ENCODE data around the gene AASS.

DNA sequence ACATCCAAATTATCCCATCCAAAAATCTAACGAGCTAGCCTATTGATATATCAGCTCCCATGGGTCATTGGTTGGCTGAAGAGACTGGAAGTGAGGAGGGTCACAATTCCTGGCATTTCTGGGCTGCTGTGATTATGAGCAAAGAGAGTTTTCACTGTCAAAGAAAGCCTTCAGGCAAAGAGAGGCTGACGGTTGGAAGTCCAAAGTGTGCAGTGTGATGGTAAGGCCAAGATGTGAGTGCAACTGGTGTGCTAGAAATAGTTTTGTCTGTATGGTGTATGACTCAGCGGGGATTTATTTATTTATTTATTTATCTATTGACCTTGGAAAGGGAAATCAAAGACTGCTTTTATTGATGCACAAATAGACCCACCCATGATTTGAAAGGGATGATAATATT is 75.0 kb downstream of the AASS start:
- TF ChIP-seq TAF1 (conservative IDR thresholded peaks at IDR 0.05), result no peak
- TF ChIP-seq EGR1 (IDR thresholded peaks at IDR 0.05; ENCODE audit: low read depth in 2 of 2), result no peak
- TF ChIP-seq, protein P1, sequence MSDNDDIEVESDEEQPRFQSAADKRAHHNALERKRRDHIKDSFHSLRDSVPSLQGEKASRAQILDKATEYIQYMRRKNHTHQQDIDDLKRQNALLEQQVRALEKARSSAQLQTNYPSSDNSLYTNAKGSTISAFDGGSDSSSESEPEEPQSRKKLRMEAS (IDR thresholded peaks at IDR 0.05), result no peak
- TF ChIP-seq, protein P2, sequence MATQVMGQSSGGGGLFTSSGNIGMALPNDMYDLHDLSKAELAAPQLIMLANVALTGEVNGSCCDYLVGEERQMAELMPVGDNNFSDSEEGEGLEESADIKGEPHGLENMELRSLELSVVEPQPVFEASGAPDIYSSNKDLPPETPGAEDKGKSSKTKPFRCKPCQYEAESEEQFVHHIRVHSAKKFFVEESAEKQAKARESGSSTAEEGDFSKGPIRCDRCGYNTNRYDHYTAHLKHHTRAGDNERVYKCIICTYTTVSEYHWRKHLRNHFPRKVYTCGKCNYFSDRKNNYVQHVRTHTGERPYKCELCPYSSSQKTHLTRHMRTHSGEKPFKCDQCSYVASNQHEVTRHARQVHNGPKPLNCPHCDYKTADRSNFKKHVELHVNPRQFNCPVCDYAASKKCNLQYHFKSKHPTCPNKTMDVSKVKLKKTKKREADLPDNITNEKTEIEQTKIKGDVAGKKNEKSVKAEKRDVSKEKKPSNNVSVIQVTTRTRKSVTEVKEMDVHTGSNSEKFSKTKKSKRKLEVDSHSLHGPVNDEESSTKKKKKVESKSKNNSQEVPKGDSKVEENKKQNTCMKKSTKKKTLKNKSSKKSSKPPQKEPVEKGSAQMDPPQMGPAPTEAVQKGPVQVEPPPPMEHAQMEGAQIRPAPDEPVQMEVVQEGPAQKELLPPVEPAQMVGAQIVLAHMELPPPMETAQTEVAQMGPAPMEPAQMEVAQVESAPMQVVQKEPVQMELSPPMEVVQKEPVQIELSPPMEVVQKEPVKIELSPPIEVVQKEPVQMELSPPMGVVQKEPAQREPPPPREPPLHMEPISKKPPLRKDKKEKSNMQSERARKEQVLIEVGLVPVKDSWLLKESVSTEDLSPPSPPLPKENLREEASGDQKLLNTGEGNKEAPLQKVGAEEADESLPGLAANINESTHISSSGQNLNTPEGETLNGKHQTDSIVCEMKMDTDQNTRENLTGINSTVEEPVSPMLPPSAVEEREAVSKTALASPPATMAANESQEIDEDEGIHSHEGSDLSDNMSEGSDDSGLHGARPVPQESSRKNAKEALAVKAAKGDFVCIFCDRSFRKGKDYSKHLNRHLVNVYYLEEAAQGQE (IDR thresholded peaks at IDR 0.05), result no peak
- TF ChIP-seq, protein P3, sequence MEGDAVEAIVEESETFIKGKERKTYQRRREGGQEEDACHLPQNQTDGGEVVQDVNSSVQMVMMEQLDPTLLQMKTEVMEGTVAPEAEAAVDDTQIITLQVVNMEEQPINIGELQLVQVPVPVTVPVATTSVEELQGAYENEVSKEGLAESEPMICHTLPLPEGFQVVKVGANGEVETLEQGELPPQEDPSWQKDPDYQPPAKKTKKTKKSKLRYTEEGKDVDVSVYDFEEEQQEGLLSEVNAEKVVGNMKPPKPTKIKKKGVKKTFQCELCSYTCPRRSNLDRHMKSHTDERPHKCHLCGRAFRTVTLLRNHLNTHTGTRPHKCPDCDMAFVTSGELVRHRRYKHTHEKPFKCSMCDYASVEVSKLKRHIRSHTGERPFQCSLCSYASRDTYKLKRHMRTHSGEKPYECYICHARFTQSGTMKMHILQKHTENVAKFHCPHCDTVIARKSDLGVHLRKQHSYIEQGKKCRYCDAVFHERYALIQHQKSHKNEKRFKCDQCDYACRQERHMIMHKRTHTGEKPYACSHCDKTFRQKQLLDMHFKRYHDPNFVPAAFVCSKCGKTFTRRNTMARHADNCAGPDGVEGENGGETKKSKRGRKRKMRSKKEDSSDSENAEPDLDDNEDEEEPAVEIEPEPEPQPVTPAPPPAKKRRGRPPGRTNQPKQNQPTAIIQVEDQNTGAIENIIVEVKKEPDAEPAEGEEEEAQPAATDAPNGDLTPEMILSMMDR (IDR thresholded peaks at IDR 0.05; ENCODE audit: low read depth, low read length, missing input control), result no peak
- no peak for TF ChIP-seq YY1 (IDR thresholded peaks at IDR 0.05)
- no peak for TF ChIP-seq RAD21 (IDR thresholded peaks at IDR 0.05)
- no peak for TF ChIP-seq SP1 (IDR thresholded peaks at IDR 0.05)
- TF ChIP-seq GABPA (IDR thresholded peaks at IDR 0.05 in 1 of 2, conservative IDR thresholded peaks at IDR 0.05 in 1 of 2), result no peak
- TF ChIP-seq, protein P4, sequence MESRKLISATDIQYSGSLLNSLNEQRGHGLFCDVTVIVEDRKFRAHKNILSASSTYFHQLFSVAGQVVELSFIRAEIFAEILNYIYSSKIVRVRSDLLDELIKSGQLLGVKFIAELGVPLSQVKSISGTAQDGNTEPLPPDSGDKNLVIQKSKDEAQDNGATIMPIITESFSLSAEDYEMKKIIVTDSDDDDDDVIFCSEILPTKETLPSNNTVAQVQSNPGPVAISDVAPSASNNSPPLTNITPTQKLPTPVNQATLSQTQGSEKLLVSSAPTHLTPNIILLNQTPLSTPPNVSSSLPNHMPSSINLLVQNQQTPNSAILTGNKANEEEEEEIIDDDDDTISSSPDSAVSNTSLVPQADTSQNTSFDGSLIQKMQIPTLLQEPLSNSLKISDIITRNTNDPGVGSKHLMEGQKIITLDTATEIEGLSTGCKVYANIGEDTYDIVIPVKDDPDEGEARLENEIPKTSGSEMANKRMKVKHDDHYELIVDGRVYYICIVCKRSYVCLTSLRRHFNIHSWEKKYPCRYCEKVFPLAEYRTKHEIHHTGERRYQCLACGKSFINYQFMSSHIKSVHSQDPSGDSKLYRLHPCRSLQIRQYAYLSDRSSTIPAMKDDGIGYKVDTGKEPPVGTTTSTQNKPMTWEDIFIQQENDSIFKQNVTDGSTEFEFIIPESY (IDR thresholded peaks at IDR 0.05), result no peak
- TF ChIP-seq HNF4G (IDR thresholded peaks at IDR 0.05), result no peak

Measured in liver (tissue), 3 donors.